Muscle layer of duodenum (tissue), 2 donors: ENCODE measurements around the gene TNRC6C.

Experiments used
- H3K27ac ChIP-seq: one replicate; pipeline ENCODE4 v1.7.0; 2013; ENCODE audit warnings: mild to moderate bottlenecking, low read length
- H3K27me3 ChIP-seq: one replicate; pipeline ENCODE4 v1.7.0; 2013; ENCODE audit warnings: low read depth, mild to moderate bottlenecking, control low read depth, low read length
- H3K36me3 ChIP-seq, 2 donors: one replicate each; pipeline ENCODE4 v1.7.0; 2013; ENCODE audit warnings: low read length in 2 of 2, control low read depth in 1 of 2, mild to moderate bottlenecking in 1 of 2; ENCODE audit not compliant: insufficient read depth in 2 of 2, control insufficient read depth in 1 of 2
- H3K4me1 ChIP-seq, 2 donors: one replicate each; pipeline ENCODE4 v1.7.0; 2013; ENCODE audit warnings: low read length in 2 of 2, mild to moderate bottlenecking in 2 of 2, control low read depth in 1 of 2, moderate library complexity in 1 of 2; ENCODE audit not compliant: insufficient read depth in 2 of 2, control insufficient read depth in 1 of 2
- H3K4me3 ChIP-seq, 2 donors: one replicate each; pipeline ENCODE4 v1.7.0; 2013; ENCODE audit warnings: low read length in 2 of 2, low read depth in 1 of 2, mild to moderate bottlenecking in 1 of 2
- H3K9me3 ChIP-seq, 2 donors: one replicate each; pipeline ENCODE4 v1.7.0; 2013; ENCODE audit warnings: low read length in 2 of 2, control low read depth in 1 of 2, mild to moderate bottlenecking in 1 of 2; ENCODE audit not compliant: control insufficient read depth in 1 of 2
- donor health status: healthy.

Gene TNRC6C, protein sequence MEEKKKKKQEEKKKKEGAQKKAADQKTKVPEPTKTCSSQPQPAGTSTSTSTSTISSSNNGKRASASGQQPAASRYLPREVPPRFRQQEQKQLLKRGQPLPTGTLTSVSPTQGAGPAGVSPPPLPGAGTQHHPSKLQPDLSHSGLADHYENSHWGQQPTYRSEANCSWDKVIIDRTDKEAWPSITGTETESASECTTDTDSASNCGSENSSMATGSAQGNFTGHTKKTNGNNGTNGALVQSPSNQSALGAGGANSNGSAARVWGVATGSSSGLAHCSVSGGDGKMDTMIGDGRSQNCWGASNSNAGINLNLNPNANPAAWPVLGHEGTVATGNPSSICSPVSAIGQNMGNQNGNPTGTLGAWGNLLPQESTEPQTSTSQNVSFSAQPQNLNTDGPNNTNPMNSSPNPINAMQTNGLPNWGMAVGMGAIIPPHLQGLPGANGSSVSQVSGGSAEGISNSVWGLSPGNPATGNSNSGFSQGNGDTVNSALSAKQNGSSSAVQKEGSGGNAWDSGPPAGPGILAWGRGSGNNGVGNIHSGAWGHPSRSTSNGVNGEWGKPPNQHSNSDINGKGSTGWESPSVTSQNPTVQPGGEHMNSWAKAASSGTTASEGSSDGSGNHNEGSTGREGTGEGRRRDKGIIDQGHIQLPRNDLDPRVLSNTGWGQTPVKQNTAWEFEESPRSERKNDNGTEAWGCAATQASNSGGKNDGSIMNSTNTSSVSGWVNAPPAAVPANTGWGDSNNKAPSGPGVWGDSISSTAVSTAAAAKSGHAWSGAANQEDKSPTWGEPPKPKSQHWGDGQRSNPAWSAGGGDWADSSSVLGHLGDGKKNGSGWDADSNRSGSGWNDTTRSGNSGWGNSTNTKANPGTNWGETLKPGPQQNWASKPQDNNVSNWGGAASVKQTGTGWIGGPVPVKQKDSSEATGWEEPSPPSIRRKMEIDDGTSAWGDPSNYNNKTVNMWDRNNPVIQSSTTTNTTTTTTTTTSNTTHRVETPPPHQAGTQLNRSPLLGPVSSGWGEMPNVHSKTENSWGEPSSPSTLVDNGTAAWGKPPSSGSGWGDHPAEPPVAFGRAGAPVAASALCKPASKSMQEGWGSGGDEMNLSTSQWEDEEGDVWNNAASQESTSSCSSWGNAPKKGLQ (N-terminal part only)

GRCh38 chr17:77957857-77958715, at the start of gene TNRC6C:
Gene TNRC6C, plus strand, starts transcription at chr17:77958703. Its CDS starts 45,504 bp downstream, at chr17:78004207.
- Histone ChIP-seq H3K27me3 (peaks cover 5% of the 10 kb centered on the region), H3K4me3 (peak within 1 kb of the TSS; percentile 82 to 83), H3K4me1 (peaks cover 0 to 21% of the 10 kb centered on the region in 2 donors), H3K27ac (peak within 1 kb of the TSS; percentile 5), H3K9me3 (no peaks in the 10 kb centered on the region), H3K36me3 (no peaks in the 10 kb centered on the region)

DNA sequence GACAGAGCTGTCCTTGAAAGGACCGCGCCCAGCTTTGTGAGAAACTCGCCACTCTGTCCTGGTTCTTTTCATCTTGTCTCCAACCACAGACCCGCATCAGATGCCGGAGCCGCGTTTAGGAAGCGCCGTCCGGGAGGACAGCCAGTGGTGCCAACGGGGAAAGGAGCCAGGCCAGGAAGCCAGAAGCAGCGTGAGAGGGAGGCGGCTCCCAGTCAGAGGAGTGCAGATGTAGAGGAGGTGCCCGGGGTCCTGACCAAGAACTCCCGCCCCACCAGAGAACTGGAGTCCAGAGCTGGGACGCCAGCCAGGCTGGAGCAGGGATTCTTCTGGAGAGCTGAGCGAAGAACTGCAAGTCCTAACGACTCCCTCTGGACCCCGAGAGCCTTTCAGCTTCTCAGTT, 49.3 kb upstream of the TNRC6C start:
- H3K4me3 ChIP-seq = no peak overlapping the region
- no peak overlapping the region for H3K27ac ChIP-seq
- peaks cover 0 to 7% of the 10 kb centered on the region in 2 donors for H3K4me1 ChIP-seq
- no peaks in the 10 kb centered on the region for H3K9me3 ChIP-seq
- H3K36me3 ChIP-seq = no peaks in the 10 kb centered on the region
- peaks cover 1% of the 10 kb centered on the region for H3K27me3 ChIP-seq

DNA sequence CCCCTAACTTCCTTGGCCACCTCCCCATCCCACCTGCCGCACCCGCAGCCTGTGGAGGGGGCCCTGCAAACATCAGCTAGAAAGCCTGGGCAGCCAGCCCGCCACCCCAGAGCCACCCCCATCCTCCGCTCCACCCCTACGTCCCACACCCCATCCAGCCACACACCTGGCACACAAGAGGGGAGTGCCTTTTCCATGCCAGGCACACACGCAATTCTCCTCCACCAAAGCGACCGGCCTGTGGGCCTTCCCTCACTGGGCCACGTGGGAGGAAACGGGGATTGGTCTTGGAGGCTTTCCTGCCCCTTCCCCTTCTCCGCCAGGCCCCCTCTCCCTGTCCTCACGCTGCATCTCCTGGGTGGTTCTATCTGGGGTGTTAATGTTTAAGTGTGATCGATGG, 48.7 kb upstream of the TNRC6C start:
- Histone ChIP-seq H3K27ac (no peak overlapping the region), H3K4me1 (peaks cover 0 to 11% of the 10 kb centered on the region in 2 donors), H3K4me3 (no peak overlapping the region), H3K9me3 (no peaks in the 10 kb centered on the region), H3K27me3 (peaks cover 4% of the 10 kb centered on the region), H3K36me3 (no peaks in the 10 kb centered on the region)

DNA sequence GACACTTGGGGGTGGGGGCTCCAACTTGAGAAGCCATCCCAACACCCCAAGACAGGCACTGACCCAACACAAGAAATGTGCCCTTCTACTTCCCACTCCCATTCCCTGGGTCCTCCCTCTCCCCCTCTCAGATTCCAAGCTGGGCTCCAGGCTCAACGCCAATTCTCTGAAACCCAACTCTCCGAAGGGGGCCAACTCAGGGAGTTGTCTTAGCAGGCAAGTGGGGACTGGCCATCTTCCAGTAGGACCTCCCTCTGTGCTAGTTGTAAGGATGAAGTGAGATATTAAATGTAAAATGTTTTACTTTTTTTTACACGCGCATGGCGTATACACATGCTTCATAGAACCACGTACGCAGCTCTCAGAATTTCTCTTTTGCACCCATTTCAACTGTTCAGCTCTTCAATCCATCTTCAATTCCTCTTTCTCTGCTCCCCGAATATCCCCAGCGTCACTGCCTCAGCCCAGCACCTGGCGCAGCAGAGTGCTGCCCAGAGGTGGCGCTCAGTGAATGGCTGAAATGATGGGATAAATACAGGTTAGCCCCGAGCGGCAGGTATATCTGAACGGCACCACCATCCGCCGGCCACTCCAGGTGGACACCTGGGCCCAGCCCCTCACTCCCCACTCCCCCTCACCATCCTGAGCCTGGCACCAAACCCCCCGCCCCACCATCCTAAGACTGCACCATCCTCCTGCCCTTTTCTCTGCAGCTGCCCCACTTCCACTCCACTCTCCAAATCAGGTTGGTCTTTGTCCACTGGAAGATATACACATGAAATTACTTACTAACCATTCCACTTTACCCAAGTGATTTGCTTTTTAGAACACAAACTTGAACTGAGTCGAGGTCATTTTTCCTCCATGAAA, 43.9 kb upstream of the TNRC6C start:
- Histone ChIP-seq H3K9me3 (no peaks in the 10 kb centered on the region), H3K27ac (no peak overlapping the region), H3K4me3 (no peak overlapping the region), H3K27me3 (peaks cover 12% of the 10 kb centered on the region), H3K4me1 (peaks cover 0 to 15% of the 10 kb centered on the region in 2 donors), H3K36me3 (no peaks in the 10 kb centered on the region)

- no peak overlapping the region for H3K4me3 ChIP-seq
- no peaks in the 10 kb centered on the region for H3K9me3 ChIP-seq
- peaks cover 0 to 15% of the 10 kb centered on the region in 2 donors for H3K4me1 ChIP-seq
- peaks cover 12% of the 10 kb centered on the region for H3K27me3 ChIP-seq
- no peaks in the 10 kb centered on the region for H3K36me3 ChIP-seq
- H3K27ac ChIP-seq = no peak overlapping the region
Observed at GRCh38 chr17:77915594-77916021, 42.9 kb upstream of the TNRC6C start.

GRCh38 chr17:77916264-77916663, 42.2 kb upstream of the TNRC6C start:
- H3K27ac ChIP-seq = no peak overlapping the region
- H3K4me3 ChIP-seq = no peak overlapping the region
- H3K27me3 ChIP-seq = peaks cover 12% of the 10 kb centered on the region
- no peaks in the 10 kb centered on the region for H3K9me3 ChIP-seq
- no peaks in the 10 kb centered on the region for H3K36me3 ChIP-seq
- peaks cover 0 to 15% of the 10 kb centered on the region in 2 donors for H3K4me1 ChIP-seq

DNA sequence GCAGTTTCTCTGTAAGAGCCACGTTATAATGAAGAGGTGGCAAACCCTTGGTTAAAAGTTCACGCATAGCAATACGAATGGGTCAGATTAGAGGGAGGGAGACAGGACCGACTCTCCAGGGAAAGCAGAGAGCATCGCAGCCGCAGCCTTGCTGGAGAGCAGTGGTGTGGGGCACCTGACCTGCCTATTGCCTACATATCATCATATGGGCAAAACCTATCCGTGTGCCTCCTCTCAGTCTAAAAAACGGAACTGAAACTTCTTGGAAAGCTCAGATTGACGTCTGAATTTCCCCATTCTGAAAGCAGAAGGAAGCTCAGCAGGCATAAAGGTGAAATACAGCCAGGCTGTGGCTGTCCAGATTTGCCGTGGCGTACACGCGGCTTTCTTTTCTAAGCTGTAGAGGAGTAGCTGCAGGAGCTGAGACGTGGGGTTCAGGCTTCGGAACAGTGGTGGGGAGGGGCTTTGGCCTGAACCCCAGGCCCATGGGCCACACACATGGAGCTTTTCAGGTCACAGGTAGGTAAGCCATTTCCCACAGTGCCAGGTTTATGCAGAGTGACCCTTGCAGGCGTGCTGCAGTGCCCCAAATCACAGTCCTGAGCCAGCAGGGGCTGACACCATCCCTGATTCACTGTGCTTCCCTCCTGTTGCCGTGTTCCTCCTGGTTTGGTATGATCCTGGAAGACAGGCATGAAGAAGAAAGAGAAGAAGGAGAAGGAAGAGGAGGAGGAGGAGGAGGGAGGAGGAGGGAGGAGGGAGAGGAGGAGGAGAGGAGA, 41.6 kb upstream of the TNRC6C start:
- Histone ChIP-seq H3K36me3 (no peaks in the 10 kb centered on the region), H3K27me3 (peaks cover 12% of the 10 kb centered on the region), H3K9me3 (peaks cover 0 to 3% of the 10 kb centered on the region in 2 donors), H3K27ac (no peak overlapping the region), H3K4me1 (peaks cover 0 to 15% of the 10 kb centered on the region in 2 donors), H3K4me3 (no peak overlapping the region)

- Histone ChIP-seq H3K27me3 (peaks cover 10% of the 10 kb centered on the region), H3K4me3 (no peak overlapping the region), H3K9me3 (peaks cover 0 to 3% of the 10 kb centered on the region in 2 donors), H3K27ac (no peak overlapping the region), H3K36me3 (no peaks in the 10 kb centered on the region), H3K4me1 (peaks cover 0 to 13% of the 10 kb centered on the region in 2 donors)
Observed at GRCh38 chr17:77919276-77919675, 39.2 kb upstream of the TNRC6C start.

DNA sequence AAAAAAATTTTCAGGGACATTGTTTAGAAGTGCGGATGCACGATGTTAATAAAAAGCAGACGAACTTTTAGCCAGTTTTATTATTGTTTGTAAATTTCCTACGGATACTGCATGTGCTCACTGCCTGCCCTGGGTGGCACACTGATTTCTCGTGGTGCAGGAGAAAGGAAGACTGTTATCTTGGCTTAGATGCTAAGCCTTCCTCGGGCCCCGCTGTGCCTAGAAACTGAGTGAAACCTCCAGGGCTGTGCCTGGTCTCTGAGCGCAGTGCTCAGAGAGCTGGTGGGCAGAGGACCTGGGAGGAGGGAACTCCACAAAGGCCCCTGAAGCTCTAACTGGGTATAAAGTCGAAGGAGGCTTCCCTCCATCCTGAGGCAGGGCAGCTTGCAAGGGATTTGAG, 35.4 kb upstream of the TNRC6C start:
- Histone ChIP-seq H3K4me3 (no peak overlapping the region), H3K4me1 (no peaks in the 10 kb centered on the region), H3K9me3 (peaks cover 0 to 3% of the 10 kb centered on the region in 2 donors), H3K27me3 (peaks cover 4% of the 10 kb centered on the region), H3K27ac (no peak overlapping the region), H3K36me3 (no peaks in the 10 kb centered on the region)
